HEK293T (cell line): ENCODE measurements around the gene RNF213.

ENCODE experiments used
- ARNT ChIP-seq: fragments of 450-650 bp; IDR thresholded peaks from 2 replicates; pipeline ENCODE4 v1.6.1; 2017; ENCODE audit warnings: mild to moderate bottlenecking
- BHLHE40 ChIP-seq: fragments of 450-650 bp; IDR thresholded peaks from 2 replicates; pipeline ENCODE4 v1.6.1; 2016; ENCODE audit warnings: mild to moderate bottlenecking, moderate library complexity, borderline replicate concordance
- FOXA1 ChIP-seq: fragments of 450-650 bp; IDR thresholded peaks from 2 replicates; pipeline ENCODE4 v1.6.1; 2016; ENCODE audit warnings: mild to moderate bottlenecking
- FOXM1 ChIP-seq: fragments of 450-650 bp; IDR thresholded peaks from 2 replicates; pipeline ENCODE4 v1.6.1; 2017; ENCODE audit warnings: mild to moderate bottlenecking, borderline replicate concordance
- HDGF ChIP-seq: fragments of 450-650 bp; IDR thresholded peaks from 2 replicates; pipeline ENCODE4 v1.6.1; 2017; ENCODE audit warnings: antibody characterized with exemption, borderline replicate concordance
- LEF1 ChIP-seq: fragments of 450-650 bp; IDR thresholded peaks from 2 replicates; pipeline ENCODE4 v1.6.1; 2017; ENCODE audit warnings: mild to moderate bottlenecking, borderline replicate concordance
- SUZ12 ChIP-seq: fragments of 450-650 bp; IDR thresholded peaks from 2 replicates; pipeline ENCODE4 v1.6.1; 2016; ENCODE audit warnings: mild to moderate bottlenecking
- TARDBP ChIP-seq: fragments of 450-650 bp; IDR thresholded peaks from 2 replicates; pipeline ENCODE4 v1.6.1; 2016
- TF ChIP-seq, protein P1 (sequence below): fragments of 450-650 bp; IDR thresholded peaks from 2 replicates; pipeline ENCODE4 v1.6.1; 2016

DNA sequence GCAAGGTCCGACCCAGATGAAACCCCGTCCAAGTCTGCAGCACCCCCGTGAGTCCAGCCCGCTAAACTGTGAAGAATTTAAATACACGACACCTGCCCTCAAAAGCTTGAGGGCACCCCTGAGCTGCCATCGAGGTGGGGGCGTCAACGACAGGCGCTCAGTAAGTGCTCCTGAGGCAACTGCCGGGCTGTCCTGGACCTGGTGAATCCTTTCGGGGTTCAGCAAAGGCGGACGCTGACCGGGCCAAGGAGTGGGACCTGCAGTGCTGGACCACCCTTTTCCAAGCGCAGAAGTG lies 153.8 kb downstream of the RNF213 start:
- TF ChIP-seq LEF1 (no peak), FOXM1 (no peak), SUZ12 (no peak), BHLHE40 (no peak), ARNT (no peak), FOXA1 (no peak), HDGF (no peak), TARDBP (no peak)
- TF ChIP-seq, protein P1, sequence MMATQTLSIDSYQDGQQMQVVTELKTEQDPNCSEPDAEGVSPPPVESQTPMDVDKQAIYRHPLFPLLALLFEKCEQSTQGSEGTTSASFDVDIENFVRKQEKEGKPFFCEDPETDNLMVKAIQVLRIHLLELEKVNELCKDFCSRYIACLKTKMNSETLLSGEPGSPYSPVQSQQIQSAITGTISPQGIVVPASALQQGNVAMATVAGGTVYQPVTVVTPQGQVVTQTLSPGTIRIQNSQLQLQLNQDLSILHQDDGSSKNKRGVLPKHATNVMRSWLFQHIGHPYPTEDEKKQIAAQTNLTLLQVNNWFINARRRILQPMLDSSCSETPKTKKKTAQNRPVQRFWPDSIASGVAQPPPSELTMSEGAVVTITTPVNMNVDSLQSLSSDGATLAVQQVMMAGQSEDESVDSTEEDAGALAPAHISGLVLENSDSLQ = no peak
